ENCODE measurements around the gene NMNAT2.

The NMNAT2 gene

DNA sequence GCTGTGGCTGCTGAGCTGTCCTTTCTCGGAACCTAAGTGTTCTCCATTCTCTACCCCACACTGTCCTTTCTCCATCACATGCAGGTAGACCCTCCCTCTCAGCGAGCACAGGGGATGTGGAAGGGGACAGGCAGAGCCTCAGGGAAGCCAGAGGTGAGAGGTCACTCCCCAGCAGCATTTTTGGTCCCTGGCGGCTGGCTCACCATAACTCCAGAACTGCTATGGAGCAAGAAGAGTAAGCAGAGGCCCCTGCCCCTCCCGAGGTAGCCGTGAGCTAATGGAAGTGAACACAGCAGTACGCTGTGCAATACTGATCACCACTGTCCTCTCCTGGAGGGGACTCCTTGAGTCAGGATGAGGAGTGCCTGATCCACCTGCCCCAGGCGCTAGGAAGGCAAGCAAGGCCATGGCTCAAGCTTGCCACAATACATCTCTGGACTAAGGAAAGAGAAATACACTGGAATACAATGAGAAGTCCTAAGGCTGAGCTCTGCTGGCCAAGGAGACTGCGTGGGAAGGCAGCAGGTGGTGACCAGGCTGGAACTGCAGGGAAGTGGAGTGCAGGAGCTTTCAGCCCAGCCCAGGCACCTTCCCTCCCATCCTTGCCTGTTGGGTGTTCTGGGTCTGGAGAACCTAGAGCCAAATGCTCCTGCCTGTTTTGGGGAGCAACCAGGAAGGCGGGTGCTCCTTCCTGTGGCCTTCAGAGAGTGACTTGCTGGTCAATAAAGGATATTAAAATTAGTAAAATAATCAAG is 135.9 kb downstream of the NMNAT2 start:
- TF ChIP-seq, protein P1, sequence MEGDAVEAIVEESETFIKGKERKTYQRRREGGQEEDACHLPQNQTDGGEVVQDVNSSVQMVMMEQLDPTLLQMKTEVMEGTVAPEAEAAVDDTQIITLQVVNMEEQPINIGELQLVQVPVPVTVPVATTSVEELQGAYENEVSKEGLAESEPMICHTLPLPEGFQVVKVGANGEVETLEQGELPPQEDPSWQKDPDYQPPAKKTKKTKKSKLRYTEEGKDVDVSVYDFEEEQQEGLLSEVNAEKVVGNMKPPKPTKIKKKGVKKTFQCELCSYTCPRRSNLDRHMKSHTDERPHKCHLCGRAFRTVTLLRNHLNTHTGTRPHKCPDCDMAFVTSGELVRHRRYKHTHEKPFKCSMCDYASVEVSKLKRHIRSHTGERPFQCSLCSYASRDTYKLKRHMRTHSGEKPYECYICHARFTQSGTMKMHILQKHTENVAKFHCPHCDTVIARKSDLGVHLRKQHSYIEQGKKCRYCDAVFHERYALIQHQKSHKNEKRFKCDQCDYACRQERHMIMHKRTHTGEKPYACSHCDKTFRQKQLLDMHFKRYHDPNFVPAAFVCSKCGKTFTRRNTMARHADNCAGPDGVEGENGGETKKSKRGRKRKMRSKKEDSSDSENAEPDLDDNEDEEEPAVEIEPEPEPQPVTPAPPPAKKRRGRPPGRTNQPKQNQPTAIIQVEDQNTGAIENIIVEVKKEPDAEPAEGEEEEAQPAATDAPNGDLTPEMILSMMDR (conservative IDR thresholded peaks at IDR 0.05; ENCODE audit: low read depth, low read length) = no peak
- Histone ChIP-seq H3K9ac (no peak overlapping the region), H3K27me3 (ENCODE audit: insufficient read depth, low read depth) (no peaks in the 10 kb centered on the region), H3K36me3 (ENCODE audit: insufficient read depth) (no peaks in the 10 kb centered on the region), H3K27ac (no peak overlapping the region), H3K4me3 (IDR thresholded peaks at IDR 0.05; ENCODE audit: insufficient read depth, low read depth, low read length) (no peak overlapping the region), H3K4me2 (no peak overlapping the region), H4K20me1 (ENCODE audit: insufficient read depth) (no peaks in the 10 kb centered on the region), H3K4me1 (ENCODE audit: low read depth, poor library complexity, severe bottlenecking) (no peaks in the 10 kb centered on the region), H3K79me2 (ENCODE audit: insufficient read depth, low read depth) (no peaks in the 10 kb centered on the region), H2AFZ (ENCODE audit: low read depth) (no peak overlapping the region)

DNA sequence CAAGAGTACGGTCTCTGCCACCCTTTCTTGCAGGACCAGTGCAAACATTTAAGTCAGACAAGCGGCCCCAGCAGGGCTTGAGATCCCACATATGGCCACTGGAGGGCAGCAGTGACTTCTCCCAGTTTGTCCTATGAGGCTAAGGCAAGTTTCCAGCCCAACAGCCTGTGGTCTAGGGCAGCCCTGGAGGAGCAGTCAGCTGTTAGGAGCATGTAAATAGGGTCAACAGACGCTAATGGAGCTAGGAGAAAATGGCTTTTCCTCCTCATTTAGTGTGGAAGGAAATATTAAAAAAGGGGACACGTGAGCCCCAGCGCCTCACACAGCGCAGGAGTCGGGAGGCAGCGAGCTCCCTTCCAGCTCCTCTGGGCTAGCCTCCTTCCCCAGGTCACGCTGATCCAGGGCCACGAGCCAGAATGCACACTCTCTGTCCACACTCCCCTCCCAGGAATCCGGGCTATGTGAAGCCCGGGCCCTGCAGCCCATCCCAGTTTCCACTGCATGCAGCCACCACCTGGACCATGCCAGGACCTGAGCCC is 136.6 kb downstream of the NMNAT2 start:
- no peaks in the 10 kb centered on the region for H3K4me1 ChIP-seq (ENCODE audit: low read depth, poor library complexity, severe bottlenecking)
- H3K27ac ChIP-seq = no peak overlapping the region
- TF ChIP-seq, protein P1 (conservative IDR thresholded peaks at IDR 0.05; ENCODE audit: low read depth, low read length) = peak; percentile 98
- H3K4me2 ChIP-seq = no peak overlapping the region
- no peak overlapping the region for H3K4me3 ChIP-seq (IDR thresholded peaks at IDR 0.05; ENCODE audit: insufficient read depth, low read depth, low read length)
- no peaks in the 10 kb centered on the region for H3K79me2 ChIP-seq (ENCODE audit: insufficient read depth, low read depth)
- H3K27me3 ChIP-seq (ENCODE audit: insufficient read depth, low read depth) = no peaks in the 10 kb centered on the region
- H3K36me3 ChIP-seq (ENCODE audit: insufficient read depth) = no peaks in the 10 kb centered on the region
- no peaks in the 10 kb centered on the region for H4K20me1 ChIP-seq (ENCODE audit: insufficient read depth)
- H2AFZ ChIP-seq (ENCODE audit: low read depth) = no peak overlapping the region
- no peak overlapping the region for H3K9ac ChIP-seq

DNA sequence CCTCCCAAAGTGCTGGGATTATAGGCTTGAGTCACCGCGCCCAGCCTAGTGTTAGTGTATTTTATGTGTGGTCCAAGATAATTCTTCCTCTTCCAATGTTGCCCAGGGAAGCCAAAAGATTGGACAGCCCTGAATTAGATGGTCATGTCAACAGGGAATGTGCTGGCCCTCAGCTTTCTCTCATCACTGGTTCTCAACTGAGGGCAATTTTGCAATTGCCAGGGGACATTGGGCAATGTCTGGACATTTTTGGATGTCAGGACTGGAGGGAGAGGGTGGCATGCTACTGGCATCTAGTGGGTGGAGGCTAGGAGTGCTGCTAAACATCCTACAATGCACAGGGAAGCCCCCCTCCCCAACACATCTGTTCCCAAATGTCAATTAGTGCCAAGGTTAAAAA is 137.1 kb downstream of the NMNAT2 start:
- no peaks in the 10 kb centered on the region for H4K20me1 ChIP-seq (ENCODE audit: insufficient read depth)
- H2AFZ ChIP-seq (ENCODE audit: low read depth) = no peak overlapping the region
- no peak overlapping the region for H3K9ac ChIP-seq
- TF ChIP-seq, protein P1 (conservative IDR thresholded peaks at IDR 0.05; ENCODE audit: low read depth, low read length) = no peak
- H3K27ac ChIP-seq = no peak overlapping the region
- no peaks in the 10 kb centered on the region for H3K79me2 ChIP-seq (ENCODE audit: insufficient read depth, low read depth)
- H3K27me3 ChIP-seq (ENCODE audit: insufficient read depth, low read depth) = no peaks in the 10 kb centered on the region
- H3K4me3 ChIP-seq (IDR thresholded peaks at IDR 0.05; ENCODE audit: insufficient read depth, low read depth, low read length) = no peak overlapping the region
- H3K4me2 ChIP-seq = no peak overlapping the region
- no peaks in the 10 kb centered on the region for H3K4me1 ChIP-seq (ENCODE audit: low read depth, poor library complexity, severe bottlenecking)
- no peaks in the 10 kb centered on the region for H3K36me3 ChIP-seq (ENCODE audit: insufficient read depth)

DNA sequence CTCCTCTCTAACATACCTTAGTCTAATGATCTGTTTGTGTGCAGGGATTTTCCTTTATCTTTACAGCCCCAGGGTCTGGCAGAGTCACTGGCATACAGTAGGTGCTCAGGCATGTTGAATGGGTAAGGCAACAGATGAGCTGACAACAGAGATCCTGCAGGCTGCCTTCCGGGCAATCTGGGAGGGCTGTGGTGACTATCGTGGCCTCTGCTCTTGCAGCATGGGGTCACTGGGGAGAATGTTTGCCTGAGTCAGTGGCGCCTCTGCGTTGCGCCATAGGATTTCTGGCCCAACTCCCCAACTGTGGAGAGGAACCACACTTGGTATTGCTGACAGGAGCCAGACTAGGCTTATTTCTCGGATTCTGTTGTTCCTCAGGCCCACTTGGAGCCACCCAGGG is 138.3 kb downstream of the NMNAT2 start:
- Histone ChIP-seq H3K27ac (no peak overlapping the region), H3K27me3 (ENCODE audit: insufficient read depth, low read depth) (no peaks in the 10 kb centered on the region), H3K4me1 (ENCODE audit: low read depth, poor library complexity, severe bottlenecking) (no peaks in the 10 kb centered on the region), H3K36me3 (ENCODE audit: insufficient read depth) (no peaks in the 10 kb centered on the region), H4K20me1 (ENCODE audit: insufficient read depth) (no peaks in the 10 kb centered on the region), H3K4me2 (no peak overlapping the region), H3K4me3 (IDR thresholded peaks at IDR 0.05; ENCODE audit: insufficient read depth, low read depth, low read length) (no peak overlapping the region), H3K79me2 (ENCODE audit: insufficient read depth, low read depth) (no peaks in the 10 kb centered on the region), H2AFZ (ENCODE audit: low read depth) (no peak overlapping the region), H3K9ac (no peak overlapping the region)
- TF ChIP-seq, protein P1 (conservative IDR thresholded peaks at IDR 0.05; ENCODE audit: low read depth, low read length) = no peak

Measured in KMS-11 (cell line).